ENCODE data around the gene HNRNPUL1.

DNA sequence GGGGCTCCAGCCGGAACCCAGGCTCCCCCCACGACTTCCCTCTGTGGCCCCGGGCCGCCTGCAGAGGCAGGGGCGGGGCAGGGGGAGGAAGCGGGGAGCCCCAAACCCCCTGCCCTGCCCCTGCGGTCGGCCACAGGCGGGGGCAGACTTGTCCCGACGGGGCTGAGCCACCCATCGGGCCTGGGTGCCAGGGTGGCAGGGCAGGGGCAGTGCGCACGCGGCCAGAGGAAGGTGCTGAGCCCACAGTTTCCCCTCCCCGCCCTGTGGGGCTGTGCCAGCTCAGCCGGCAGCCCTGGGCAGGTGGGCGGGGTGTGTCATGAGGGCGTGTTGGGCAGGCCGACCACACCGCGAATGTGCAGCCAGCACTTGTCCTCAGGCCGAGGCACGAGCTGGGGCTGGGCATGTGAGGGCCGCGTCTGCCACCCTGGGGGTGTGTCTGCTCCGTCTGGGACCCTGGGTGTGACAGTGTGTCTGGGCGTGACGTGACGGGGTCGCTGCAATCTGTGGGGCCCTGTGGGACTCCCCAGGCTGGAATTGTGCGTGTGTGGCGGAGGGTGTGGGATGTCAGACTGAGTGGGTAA is 63.5 kb downstream of the HNRNPUL1 start:
- TF ChIP-seq, protein P1, sequence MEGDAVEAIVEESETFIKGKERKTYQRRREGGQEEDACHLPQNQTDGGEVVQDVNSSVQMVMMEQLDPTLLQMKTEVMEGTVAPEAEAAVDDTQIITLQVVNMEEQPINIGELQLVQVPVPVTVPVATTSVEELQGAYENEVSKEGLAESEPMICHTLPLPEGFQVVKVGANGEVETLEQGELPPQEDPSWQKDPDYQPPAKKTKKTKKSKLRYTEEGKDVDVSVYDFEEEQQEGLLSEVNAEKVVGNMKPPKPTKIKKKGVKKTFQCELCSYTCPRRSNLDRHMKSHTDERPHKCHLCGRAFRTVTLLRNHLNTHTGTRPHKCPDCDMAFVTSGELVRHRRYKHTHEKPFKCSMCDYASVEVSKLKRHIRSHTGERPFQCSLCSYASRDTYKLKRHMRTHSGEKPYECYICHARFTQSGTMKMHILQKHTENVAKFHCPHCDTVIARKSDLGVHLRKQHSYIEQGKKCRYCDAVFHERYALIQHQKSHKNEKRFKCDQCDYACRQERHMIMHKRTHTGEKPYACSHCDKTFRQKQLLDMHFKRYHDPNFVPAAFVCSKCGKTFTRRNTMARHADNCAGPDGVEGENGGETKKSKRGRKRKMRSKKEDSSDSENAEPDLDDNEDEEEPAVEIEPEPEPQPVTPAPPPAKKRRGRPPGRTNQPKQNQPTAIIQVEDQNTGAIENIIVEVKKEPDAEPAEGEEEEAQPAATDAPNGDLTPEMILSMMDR (conservative IDR thresholded peaks at IDR 0.05; ENCODE audit: low read length): no peak
- no peak for TF ChIP-seq EZH2phosphoT487 (IDR thresholded peaks at IDR 0.05; ENCODE audit: borderline replicate concordance, low read depth, low read length)

All from OCI-LY7 (cell line).